NCI-H510A treated with DMSO at 0.1 percent for 48 hours (cell line): ENCODE results near the gene MRPL14.
"Not testable (repeated sequence)": the region's sequence is repeated elsewhere in the genome, so short reads cannot be mapped to it uniquely, and the experiment has no call there.

ENCODE experiments used
- DNase-seq: peaks from one replicate; lab custom pipeline; 2025; lab: John Stamatoyannopoulos, UW

The MRPL14 gene

DNA sequence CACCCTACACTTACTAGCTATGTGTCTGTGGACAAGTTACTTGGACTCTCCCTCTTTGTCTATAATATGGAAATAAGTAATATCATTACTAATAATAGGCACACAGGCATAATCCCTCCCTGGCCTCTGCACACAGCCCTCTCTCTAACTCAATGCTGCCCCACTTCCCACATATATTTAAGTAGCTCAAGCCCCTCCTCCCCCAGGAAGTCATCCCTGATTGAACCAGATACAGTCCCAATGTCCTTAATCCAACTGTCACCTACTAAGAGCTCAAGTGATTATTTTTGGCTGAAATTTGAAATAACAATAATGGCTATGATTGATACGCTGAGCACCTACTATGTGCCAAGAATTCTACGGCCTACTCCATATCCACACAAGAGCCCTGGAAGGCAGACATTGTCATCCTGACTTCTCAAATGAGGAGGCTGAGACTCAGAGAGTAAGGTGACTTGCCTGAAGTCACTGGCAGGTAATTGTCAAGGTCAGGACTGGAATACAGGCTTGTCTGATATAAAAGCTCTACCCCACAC is 29.4 kb downstream of the MRPL14 start:
- no peak for DNase-seq

DNA sequence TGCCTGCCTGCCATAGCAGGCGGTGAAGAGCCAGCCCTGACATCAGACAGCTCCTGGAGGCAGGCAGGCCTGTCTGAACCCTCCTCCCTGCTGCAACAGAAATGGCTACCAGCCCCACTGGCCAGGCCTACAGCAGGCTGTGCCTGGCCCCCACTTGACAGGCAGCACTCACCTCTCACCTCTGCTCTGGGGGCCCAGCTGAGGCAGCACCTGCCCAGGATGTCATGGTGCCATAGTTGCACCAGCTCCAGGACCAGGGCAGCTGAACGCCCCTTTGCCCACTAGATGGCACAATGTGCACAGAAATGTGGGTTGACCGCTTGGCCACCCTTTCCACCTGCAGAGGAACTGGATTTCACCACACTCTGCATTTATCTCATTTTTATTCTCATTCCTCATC is 30.6 kb downstream of the MRPL14 start:
- DNase-seq, result peak; percentile 86

DNA sequence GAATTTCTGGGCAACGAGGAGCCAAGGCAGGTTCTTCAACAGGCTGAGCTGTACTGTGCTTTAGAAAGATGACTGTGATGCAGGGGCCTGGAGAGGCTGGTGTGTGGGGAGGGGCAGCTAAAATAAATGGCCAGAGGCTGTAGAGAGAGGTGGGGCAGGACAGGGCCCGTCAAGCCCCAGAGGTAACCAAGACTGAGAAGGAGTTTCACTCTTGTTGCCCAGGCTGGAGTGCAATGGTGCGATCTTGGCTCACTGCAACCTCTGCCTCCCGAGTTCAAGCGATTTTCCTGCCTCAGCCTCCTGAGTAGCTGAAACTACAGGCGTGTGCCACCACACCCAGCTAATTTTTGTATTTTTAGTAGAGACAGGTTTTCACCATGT is 32.0 kb downstream of the MRPL14 start:
- DNase-seq, result not testable (repeated sequence)

DNA sequence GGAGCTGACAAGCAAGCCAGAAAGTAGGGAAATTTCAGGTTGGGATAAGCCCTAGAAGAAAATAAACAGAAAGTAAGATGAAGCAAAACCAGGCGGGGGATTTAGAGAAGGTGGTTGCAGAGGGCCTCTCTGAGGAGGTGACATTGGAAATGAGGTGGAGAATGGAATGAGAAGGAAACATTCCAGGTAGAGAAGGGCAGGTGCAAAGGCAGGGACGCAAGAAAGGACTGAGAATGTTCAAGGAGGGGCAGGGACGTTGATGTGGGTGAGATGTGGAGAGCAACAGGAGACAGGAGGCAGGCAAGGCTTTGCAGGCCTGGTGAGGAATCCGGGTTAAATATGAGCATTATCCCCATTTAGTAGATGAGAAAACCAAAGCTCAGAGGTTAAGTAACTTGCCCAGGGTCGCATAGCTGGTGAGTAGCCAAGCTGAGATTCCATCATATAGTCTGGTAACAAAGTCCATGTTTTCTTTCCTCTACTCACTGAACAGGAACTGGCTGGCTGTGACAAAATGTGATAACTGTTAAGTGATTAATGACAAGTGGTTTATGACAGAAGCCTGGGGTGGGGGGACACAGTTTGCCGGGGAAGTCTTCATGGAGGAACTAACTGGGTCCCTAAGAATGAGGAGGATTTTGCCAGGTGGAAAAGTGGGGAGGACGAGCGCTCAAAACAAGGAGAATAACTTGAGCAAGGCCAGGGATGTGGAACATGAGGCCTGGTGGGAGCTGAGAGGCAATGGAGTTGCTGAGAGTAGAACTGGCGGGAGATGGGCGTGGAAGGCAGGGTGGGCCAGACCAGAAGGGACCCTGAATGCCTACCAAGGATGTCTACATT is 32.6 kb downstream of the MRPL14 start:
- DNase-seq, result no peak

DNA sequence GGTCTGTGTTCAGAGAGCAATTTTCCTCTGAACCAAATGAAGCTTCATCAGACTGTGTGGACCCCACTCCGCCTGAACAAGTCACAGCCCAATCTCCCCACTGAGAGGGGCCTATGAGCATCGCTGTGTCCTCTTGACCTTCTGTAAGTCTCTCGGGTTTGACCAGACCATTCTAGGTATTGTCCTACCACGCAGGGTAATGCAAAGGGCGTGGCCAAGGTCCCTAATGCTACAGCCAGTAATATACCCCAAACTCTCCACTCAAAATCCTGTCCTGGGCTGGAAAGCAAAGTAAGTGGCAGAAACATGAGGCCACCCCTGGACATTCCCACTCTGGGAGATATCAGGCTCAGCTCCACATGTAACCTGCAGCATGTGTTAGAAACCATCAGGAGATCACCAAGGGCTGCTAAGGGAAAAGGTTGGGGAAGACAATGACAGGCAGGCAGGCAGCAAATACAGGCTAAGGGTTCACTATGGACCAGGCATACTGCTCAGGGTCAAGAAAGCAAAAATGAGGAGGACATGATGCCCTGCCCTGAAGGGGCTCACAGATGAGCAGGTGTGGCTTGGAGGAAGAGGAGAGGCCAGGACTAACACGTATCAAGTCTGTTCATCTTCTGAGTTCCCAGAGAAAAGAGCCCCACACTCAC is 33.4 kb downstream of the MRPL14 start:
- DNase-seq, result no peak

DNA sequence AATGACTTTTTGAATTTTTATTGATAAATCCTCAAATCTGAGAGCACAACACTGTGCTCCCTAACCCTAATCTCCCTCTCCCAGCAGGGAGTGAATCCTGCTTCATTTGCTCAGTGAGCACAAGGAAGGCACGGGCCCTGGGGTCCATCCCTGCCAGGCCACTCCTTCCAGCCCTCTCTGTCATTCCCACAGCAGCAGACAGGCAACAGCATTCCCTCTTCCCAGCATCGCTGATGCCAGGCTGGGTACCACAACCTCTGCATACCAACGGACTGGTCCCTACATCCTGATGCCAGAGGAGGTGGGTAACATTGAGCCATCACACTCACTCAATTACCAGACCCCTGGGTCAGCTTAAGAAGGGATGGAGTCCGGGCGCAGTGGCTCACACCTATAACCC is 34.2 kb downstream of the MRPL14 start:
- no peak for DNase-seq

DNA sequence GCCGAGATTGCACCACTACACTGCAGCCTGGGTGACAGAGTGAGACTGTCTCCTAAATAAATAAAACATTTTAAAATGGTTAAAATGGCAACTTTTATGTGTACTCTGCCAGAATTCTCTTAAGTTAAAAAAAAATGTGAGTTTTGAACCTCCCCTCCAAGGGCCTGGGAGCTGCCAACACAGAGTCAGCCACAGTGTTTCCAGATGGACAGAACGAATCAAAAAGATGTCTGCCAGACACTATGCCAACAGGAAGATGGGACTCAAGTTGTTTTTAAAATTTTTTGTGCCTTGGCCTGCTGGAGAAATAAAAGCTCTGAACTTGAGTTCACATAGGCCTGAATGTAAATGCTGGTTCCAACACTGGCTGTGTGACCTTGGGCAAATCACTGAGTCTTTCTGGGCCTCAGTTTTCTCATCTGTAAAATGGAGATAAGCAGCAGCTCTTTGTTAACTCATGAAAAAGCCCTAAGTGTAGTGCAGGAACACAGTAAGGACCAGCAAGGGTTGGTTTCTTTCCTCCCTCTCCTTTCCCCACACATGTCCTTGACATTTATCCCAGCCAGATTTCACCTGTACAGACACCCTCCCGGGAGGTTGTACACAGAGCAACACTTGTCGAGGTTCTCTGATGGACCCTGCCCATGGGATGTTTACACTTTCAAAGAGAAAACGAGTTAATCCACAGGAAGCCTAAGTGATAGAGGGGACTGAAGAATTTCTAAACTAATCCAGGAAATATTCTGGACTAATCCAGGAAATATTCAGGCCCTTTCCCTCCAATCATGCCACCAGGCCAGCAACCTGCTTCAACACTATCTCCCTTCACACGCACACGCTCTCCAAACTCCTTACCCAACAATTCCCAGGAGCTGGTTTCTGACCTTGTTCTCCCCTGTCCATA is 35.0 kb downstream of the MRPL14 start:
- DNase-seq, result no peak

DNA sequence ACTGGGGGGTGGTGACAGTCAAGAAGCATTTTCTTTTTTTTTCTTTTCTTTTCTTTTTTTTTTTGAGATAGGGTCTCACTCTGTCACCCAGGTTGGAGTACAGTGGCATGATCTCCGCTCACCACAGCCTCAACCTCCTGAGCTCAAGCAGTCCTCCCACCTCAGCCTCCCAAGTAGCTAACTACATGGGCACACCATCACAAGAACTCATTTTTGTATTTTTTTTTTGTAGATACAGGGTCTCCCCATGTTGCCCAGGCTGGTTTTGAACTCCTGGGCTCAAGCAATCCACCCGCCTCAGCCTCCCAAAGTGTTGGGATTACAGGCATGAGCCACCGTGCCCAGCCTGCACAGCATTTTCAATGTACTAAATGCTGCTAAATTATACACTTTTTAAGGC is 35.9 kb downstream of the MRPL14 start:
- not testable (repeated sequence) for DNase-seq

DNA sequence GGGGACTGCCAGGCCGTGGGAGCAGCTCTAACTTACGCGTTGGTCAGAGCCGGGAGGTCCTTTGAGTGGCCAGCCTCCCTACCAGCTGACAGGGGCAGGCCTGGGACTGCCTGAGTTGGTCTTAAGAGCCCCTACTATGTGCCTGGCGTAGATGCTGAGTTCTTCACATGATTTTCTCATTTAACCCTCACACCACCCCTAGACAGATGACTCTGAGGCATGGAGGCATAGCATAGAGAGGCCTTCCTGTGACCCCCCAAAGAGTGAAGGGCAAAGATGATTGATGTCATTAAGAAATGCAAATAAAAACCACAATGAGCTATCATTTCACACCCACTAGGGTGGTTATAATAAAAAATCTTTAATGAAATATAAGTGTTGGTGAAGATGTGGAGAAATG is 36.8 kb downstream of the MRPL14 start:
- DNase-seq, result no peak

DNA sequence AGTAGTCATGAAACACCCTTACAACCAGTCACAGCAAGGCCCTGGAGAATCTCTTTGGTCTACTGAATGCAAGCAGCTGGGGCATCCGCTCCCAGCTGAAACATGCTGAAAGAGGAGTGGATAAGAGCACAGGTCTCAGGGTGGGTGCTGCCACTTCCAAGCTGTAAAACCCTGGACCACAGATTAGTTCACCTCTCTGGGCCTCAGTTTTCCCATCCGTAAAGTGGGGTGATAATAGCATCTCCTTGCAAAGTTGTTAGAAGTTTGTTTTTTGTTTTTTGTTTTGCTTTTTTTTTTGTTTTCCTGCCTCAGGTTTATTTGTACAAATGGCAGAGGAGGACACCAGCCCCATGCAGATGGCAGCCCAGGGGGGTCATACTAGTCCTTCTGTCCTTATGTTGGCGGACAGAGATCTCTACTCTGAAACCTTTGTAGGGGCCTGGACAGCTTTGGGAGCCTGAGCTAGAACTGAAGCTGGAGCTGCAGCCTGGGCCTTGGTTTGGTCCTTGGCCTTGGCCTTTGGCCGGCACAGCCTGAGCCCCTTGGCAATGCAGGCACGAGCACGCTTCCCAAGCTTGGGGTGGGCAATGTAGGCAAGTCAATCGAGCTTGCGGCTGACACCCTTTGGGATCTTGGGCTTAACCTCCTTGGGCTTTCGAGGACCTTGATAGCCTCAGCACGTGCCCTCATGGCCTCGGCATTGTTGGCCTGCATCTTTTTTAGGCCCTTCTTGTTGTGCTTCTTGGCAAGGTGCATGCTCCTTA is 38.2 kb downstream of the MRPL14 start:
- no peak for DNase-seq

DNA sequence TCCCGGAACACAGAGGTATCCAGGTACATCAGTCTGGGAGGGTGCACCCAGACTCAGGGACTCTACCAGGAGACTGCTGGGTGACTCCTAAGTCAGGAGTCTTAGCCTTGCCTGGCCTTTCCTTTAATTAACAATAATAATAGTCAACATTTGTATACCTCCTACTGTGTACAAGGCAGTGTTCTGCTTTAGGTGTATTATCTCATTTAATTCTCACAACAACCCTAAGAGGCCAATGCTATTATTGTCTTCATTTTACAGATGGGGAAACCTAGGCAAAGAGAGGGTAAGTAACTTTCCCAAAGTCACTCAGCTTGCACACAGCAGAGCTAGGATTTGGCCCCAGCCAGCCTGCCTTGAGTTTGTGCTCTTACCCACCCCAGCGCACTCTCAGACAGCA is 39.6 kb downstream of the MRPL14 start:
- DNase-seq, result no peak

DNA sequence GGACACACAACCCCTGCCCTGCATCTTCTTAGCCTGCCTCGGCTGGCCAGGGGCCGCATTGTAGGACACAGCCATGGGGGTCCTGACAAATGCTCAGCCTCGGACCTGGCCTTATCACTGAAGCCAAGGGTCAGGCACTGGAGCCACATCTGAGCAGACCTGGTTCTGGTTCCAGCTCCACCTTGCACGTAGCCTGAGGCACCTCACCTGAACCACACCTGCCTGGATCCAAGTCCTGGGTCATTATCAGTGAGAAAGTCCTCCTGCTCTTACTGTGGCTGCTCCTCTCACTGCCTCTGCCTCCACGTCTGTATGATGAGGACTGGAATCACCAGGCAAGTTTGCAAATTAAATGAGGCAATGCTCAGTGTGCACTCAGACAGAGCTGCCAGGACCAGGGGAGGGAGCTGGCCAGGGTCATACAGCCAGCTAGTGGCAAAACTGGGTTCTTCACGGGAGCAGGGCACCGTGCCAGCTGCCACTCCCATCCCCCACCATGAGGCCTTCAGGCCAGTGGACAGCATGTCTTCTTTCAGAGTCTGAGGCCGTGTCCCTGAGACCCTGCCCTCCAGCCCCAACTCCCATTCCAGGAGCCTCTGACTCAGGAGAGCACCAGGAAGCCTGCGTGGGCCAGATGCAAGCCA is 40.2 kb downstream of the MRPL14 start:
- peak; percentile 25 for DNase-seq

DNA sequence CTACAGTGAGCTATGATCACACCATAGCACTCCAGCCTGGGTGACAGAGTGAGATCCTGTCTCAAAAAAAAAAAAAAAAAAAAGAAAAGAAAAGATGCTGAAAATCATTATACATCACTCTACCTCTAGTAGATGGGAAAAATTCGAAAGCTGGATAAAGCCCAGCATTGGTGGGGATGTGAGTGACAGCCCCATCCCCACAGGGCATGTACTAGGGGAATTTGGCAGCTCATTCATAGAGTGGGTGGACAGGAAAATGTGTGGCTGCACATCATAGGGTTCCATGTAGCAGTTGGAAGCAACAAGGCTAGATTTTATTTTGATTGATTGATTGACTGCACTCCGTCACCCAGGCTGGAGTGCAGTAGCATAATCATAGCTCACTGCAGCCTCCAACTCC is 42.0 kb downstream of the MRPL14 start:
- no peak for DNase-seq

DNA sequence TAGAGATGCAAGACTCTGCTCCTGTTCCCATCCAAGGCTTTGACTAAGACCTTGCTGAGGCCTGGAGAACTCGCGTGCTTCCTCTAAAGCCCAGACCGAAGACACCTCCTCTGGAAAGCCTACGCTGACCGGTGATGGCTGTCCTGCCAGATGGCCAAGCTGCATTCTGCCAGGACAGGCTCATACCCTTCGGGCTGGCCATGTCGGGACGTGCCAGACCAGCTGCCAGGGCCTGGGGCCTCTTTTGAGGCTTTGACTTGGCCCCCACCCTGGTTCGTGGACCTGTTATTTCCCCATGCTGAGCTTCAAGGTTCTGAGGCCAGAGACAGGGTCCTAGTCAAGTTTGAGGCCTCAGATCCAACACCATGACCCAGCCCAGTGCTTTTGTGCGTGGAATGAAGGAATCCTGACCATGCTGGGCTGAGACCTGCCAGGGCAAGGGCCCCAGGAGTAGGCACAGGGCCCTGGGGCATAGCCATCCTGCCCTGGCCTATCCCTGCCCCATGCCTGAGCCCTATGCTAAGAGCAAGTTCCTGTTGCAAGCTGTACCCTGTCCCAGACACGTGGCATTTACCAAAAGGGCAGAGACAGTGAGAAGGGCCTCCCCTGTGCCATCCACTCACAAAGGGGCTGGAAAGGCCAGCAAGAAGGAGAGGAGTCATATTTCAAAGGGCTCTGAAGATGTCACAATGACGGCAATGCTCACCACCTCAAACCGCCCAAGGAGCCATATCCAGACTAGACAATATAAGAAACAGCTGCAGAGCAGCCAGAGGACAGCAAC is 42.8 kb downstream of the MRPL14 start:
- peak; percentile 92 for DNase-seq

DNA sequence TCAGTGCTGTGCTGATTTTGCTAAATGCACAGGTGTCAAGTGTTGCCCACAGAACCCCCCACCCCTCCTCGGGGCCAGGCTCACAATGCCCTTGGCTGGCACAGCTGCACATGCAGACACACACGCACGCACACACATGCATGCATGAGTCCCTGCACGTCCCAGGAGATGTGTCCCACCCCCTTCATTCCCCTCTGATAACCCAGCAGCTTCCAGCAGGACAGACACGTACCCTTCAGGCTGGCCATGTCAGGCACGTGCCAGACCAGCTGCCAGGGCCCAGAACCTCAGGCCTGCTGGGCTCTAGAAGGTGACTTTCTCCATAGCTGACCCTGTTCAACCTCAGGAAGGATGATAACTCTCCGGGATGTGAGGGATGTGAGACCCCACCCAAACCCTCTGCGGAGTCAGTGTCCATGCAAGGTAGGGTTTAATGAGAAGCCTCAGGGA is 44.4 kb downstream of the MRPL14 start:
- no peak for DNase-seq

DNA sequence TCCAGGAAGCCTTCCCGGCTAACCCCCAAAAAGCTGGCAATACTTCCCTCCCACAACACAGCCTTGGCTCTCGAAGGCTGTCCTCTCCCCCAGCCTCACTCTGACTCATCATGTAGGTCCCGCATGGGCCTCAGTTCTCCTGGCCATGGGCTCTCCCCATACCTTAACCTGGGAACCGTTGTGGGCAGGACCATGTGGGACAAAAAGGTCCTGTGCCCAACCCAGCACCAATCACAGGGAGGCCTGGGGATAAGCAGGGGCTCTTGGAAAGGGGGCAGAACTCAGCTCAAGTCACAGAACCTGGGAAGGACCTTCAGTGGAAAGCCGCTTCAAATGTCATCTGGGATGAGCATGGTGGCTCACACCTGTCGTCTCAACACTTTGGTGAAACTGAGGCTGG is 45.5 kb downstream of the MRPL14 start:
- no peak for DNase-seq

DNA sequence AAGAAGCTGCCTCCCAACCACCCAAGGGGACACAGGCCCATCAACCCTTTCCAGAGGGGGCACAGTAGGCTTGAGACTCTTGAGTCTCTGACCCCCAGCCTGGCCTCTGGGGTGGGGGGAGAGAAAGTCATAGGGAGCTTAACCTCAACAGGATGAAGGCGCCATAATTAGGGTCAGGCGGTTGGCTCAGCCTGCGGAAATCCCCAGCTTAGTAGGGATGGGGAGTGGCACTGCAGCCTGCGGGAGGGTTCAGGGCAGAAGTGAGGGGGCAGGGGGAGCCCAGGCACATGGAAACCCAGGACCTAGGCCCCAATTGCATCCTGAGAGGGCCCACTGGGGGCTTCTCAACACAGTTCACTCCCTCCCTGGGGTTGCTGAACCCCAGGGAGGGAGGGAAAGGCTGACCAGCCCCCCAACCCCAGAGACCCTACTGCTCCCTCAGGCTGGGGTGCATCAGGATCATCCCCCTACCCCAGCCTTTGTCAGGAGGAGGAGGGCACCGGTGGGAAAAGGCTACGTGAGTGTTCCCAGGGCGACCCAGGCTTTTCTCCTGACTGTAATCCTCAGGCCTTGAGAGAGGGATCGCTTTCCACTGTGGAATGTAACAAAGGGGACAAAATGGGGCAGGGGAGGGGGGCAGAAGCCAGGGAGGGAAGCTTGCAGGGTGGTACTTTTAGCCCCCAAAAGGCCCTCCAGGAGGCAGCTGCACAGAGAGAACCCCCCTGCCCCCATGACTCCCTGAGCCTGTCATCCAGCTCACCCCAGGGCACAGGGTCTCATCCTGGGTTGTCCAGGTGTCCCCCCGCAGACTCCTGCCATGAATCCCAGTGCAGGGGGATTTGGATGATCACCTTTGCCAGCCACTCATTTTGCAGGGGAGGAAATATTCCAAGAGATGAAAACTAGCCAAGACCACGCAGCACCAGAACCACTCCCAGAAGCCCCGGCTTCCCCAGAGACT is 46.4 kb downstream of the MRPL14 start:
- no peak for DNase-seq

DNA sequence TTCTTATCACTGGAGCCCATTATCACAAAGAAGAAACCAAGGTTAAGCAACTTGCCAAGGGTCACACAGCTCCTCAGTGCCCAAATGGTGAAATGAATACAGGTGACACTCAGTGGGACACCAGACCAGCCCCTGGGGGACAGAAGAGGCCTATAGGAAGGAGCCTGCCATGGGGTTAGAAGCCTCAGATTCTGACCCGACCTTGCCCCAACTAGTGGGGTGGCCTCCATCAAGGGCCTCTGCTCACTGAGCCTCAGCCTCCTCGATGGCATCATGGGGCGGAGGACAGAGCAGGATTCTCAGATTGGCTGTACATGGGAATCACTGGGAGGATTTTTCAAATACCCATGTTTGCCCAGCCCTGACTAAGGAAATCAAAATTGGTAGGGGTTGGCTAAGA is 47.6 kb downstream of the MRPL14 start:
- DNase-seq, result no peak
